Heart left ventricle (tissue), 16 donors: ENCODE measurements around the gene LYRM4. TPM values are rescaled to one million over a fixed set of nuclear protein-coding genes. Genes with fewer than 3 reads are reported as not detected.
A peak's percentile ranks its signal among the peaks of the same experiment; 100 is the strongest.

ENCODE experiments used
- ATAC-seq, 4 donors: fragments of 200-7000 bp; cut with Tn5 transposase; one replicate each; pipeline ENCODE4 v1.9.1; 2020 to 2022; ENCODE audit warnings: moderate library complexity in 4 of 4, mild to moderate bottlenecking in 3 of 4, moderate number of reproducible peaks in 1 of 4
- DNase-seq, 5 donors: peaks; one replicate each; pipeline ENCODE4 v3.0.0-alpha.2; 2020
- H3K27ac ChIP-seq, 12 donors: fragments of 200-600 bp; sonication (generic) in 4 of 12; one replicate each; pipeline versions ENCODE4 v1.5.0 to v1.8.0; 2016 to 2022; ENCODE audit warnings: mild to moderate bottlenecking in 2 of 12
- H3K27me3 ChIP-seq, 9 donors: fragments of 200-600 bp; sonication (generic) in 2 of 9; one replicate each; pipeline versions ENCODE4 v1.5.1 to v1.8.0; 2016 to 2022; ENCODE audit warnings: mild to moderate bottlenecking in 3 of 9
- H3K36me3 ChIP-seq, 9 donors: fragments of 200-600 bp; sonication (generic) in 2 of 9; one replicate each; pipeline versions ENCODE4 v1.5.0 to v1.8.0; 2018 to 2022; ENCODE audit warnings: mild to moderate bottlenecking in 2 of 9
- H3K4me1 ChIP-seq, 12 donors: fragments of 200-600 bp; sonication (generic) in 4 of 12; one replicate each; pipeline versions ENCODE4 v1.5.0 to v1.8.0; 2016 to 2022; ENCODE audit warnings: mild to moderate bottlenecking in 3 of 12
- H3K4me3 ChIP-seq, 12 donors: fragments of 200-600 bp; sonication (generic) in 4 of 12; one replicate each; pipeline versions ENCODE4 v1.5.0 to v1.8.0; 2017 to 2022; ENCODE audit warnings: mild to moderate bottlenecking in 9 of 12, moderate library complexity in 4 of 12
- H3K9me3 ChIP-seq, 12 donors: fragments of 200-600 bp; sonication (generic) in 4 of 12; one replicate each; pipeline versions ENCODE4 v1.5.0 to v1.8.0; 2016 to 2022; ENCODE audit warnings: mild to moderate bottlenecking in 1 of 12
- POLR2A ChIP-seq, 2 donors: fragments of 450-650 bp; IDR thresholded peaks; one replicate each; pipeline ENCODE4 v1.6.1; 2017; ENCODE audit warnings: antibody characterized with exemption in 2 of 2, mild to moderate bottlenecking in 2 of 2, moderate library complexity in 2 of 2
- WGBS, 4 donors: extraction: QIAGEN DNeasy Blood & Tissue Kit in 2 of 4; methylation state at CpG; one replicate each; pipeline versions ENCODE4 v1.1.5 to v1.1.7; 2013 to 2018; 5-methylcytosine and 5-hydroxymethylcytosine counted together
- intact Hi-C, 10 donors: fragments of 100-400 bp; cut with DNase I; formaldehyde crosslinking; loops; one replicate each; pipeline versions ENCODE4 v1.11.1 to v1.14.2; 2022
- polyA plus RNA-seq, 2 donors: library from polyadenylated mRNA; stranded (reverse); fragments of 200-250 nt; gene quantifications; one replicate each; pipeline ENCODE4 v1.2.3, GENCODE V29; 2013
- total RNA-seq, 9 donors: library from RNA; depleted of rRNA in 2 of 9; stranded (reverse); fragments of >200 nt in 2 of 9; fragmentation: NEBNext Ultra II Directional in 3 of 9; extraction: Animal tissue kit (Norgen Biotek cat#: 25700) in 3 of 9; gene quantifications; one replicate each; pipeline versions ENCODE4 v1.1.0 to v1.2.4, GENCODE V29; 2016 to 2023
- TF ChIP-seq, protein P1 (sequence below), 12 donors: fragments of 200-600 bp; sonication (generic) in 4 of 12; IDR thresholded peaks; one replicate each; pipeline versions ENCODE4 v1.5.0 to v1.8.0; 2018 to 2022; ENCODE audit warnings: antibody characterized with exemption in 12 of 12, mild to moderate bottlenecking in 5 of 12
- donor health status: ischemic (EF 13 %, LVEDD 7.1; RV severe dilation, severe dysfunction).
- donor health status: healthy with polysubstance abuse.
- donor health status: DM: no; HTN: yes; CAD: no.
- donor health status: DM: no; HTN: no; CAD: no.
- donor health status: ischemic (EF 25% LVEDD 6.9; RV normal size, moderate dysfunction).
- donor health status: ischemic (EF 25% LVEDD 5.7; RV mildly dilated, moderate dysfunction).
- donor health status: healthy.
- donor health status: DM: yes; HTN: yes; CAD: no.
- donor health status: ischemic (EF 35%, LVEDD 5.7; RV mildly dilated, moderate dysfunction).
- donor health status: nonischemic (EF 11% LVEDD 7.7; RV severe dilation, severe dysfunction).
- donor health status: DM: yes; HTN: yes; CAD: no.
- donor health status: PGD.
- donor health status: ischemic (EF 29% LVEDD 5.4; RV normal size, mild dysfunction).
- donor health status: nonischemic (EF 23%, LVEDD 6.1; RV moderate dilation, normal function).

Gene LYRM4
- total and polyA plus RNA-seq, 11 donors: 18.8 to 39.7 (median 21.3) TPM

DNA sequence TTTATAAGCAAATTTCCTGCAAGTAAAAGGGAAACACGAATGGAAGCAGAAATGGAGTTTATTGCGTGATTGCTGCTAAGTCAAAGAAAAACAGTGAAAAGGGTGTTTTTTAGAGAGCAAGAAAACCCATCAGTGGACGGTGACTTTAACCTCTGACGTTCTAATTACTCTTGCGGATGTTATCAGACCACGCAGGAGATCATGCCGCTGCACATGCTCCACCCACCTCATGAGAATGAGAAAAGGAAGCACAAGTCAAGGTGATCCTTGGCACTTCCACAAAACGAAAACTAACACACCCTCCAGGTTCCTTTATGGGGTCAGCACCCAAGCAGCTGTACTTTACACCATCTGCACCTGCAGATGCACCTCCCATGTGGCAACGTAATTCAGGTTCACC, 45.0 kb downstream of the LYRM4 start:
- WGBS, 4 donors: 75 to 83% (median 79%) methylated on average over 9 of the region's 9 CpGs
- Histone ChIP-seq H3K4me3 (no peak overlapping the region), H3K27ac (no peak overlapping the region), H3K27me3 (no peaks in the 10 kb centered on the region), H3K9me3 (no peaks in the 10 kb centered on the region), H3K36me3 (peaks cover 0 to 9% (median 3%) of the 10 kb centered on the region in 9 donors), H3K4me1 (peaks cover 0 to 34% (median 15%) of the 10 kb centered on the region in 12 donors)
- ATAC-seq (no peak), DNase-seq (no peak)
- intact Hi-C loops: loop anchor here in 9 of 10 donors (2.0 to 10.0 kb wide), 11 partner anchors 71 to 189 kb away; no protein-coding TSS in a partner anchor
- TF ChIP-seq, protein P1, sequence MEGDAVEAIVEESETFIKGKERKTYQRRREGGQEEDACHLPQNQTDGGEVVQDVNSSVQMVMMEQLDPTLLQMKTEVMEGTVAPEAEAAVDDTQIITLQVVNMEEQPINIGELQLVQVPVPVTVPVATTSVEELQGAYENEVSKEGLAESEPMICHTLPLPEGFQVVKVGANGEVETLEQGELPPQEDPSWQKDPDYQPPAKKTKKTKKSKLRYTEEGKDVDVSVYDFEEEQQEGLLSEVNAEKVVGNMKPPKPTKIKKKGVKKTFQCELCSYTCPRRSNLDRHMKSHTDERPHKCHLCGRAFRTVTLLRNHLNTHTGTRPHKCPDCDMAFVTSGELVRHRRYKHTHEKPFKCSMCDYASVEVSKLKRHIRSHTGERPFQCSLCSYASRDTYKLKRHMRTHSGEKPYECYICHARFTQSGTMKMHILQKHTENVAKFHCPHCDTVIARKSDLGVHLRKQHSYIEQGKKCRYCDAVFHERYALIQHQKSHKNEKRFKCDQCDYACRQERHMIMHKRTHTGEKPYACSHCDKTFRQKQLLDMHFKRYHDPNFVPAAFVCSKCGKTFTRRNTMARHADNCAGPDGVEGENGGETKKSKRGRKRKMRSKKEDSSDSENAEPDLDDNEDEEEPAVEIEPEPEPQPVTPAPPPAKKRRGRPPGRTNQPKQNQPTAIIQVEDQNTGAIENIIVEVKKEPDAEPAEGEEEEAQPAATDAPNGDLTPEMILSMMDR (IDR thresholded peaks at IDR 0.05): no peak
- TF ChIP-seq POLR2A (IDR thresholded peaks at IDR 0.05): no peak

DNA sequence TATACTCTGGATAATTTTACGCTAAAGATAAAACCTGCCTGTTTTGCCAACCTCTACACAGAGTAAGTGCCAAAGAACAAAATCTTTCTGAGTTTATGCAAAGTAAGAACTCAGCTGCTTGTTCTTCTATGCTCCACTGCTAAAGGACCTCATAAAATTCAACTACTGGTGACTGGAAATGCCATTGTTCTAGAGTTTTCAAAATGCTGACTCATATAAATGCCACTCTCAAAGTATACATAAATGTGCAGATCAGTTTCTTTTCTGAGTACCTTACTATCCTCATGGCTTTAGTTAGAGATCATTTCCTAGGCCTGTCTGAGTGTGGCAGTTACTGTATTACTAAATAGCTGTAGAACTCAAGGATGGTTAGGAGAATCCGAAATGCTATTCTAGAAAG, 45.6 kb downstream of the LYRM4 start:
- Histone ChIP-seq H3K27me3 (no peaks in the 10 kb centered on the region), H3K4me3 (no peak overlapping the region), H3K36me3 (peaks cover 0 to 9% (median 3%) of the 10 kb centered on the region in 9 donors), H3K27ac (peak overlapping the region in 2 of 12 donors; percentile 14 to 32), H3K9me3 (no peaks in the 10 kb centered on the region), H3K4me1 (peaks cover 0 to 34% (median 15%) of the 10 kb centered on the region in 12 donors)
- no peak for DNase-seq
- ATAC-seq: no peak
- 84 to 93% (median 86%) methylated on average over 2 of the region's 2 CpGs for WGBS, 4 donors
- TF ChIP-seq, protein P1 (IDR thresholded peaks at IDR 0.05): no peak
- TF ChIP-seq POLR2A (IDR thresholded peaks at IDR 0.05): no peak
- intact Hi-C loops: loop anchor here in 9 of 10 donors (2.0 to 10.0 kb wide), 11 partner anchors 70 to 190 kb away; no protein-coding TSS in a partner anchor

DNA sequence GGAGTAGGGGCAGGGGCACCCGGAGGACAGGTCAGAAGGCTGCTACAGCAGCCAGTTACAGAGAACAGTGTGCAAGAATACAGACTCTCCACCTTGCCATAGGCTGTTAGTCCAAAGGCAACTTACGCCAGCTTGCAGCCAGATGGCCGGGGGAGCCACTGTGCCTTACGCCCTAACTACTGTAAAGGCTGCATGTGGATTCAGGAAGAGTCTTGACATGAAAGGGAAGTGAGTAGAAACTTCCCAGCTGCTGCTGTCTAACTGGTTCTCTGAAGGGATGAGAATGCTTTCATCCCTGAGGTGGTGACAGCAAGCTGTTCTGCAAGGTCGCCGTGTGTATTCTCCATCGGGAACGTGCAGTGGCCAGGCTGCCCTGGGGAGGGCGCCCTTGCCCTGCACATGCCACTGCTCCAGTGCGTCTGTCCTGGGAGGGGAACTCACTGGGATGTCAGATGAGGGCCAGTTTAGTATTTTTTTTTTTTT, 46.1 kb downstream of the LYRM4 start:
- Histone ChIP-seq H3K36me3 (peaks cover 0 to 9% (median 3%) of the 10 kb centered on the region in 9 donors), H3K9me3 (no peaks in the 10 kb centered on the region), H3K4me1 (peaks cover 0 to 34% (median 15%) of the 10 kb centered on the region in 12 donors), H3K27me3 (no peaks in the 10 kb centered on the region), H3K4me3 (peak overlapping the region in 1 of 12 donors; percentile 16), H3K27ac (peak overlapping the region in 5 of 12 donors; percentile 11 to 36 (median 17))
- DNase-seq: peak in 4 of 5 donors; percentile 39 to 72 (median 55)
- WGBS, 4 donors: 38 to 48% (median 45%) methylated on average over 10 of the region's 10 CpGs
- intact Hi-C loops: loop anchor here in 9 of 10 donors (1.0 to 10.0 kb wide), 14 partner anchors 67 to 190 kb away; no protein-coding TSS in a partner anchor
- TF ChIP-seq POLR2A (IDR thresholded peaks at IDR 0.05): no peak
- TF ChIP-seq, protein P1 (IDR thresholded peaks at IDR 0.05): peak; percentile 51 to 77 (median 70)
- peak; percentile 86 to 94 (median 90) for ATAC-seq

DNA sequence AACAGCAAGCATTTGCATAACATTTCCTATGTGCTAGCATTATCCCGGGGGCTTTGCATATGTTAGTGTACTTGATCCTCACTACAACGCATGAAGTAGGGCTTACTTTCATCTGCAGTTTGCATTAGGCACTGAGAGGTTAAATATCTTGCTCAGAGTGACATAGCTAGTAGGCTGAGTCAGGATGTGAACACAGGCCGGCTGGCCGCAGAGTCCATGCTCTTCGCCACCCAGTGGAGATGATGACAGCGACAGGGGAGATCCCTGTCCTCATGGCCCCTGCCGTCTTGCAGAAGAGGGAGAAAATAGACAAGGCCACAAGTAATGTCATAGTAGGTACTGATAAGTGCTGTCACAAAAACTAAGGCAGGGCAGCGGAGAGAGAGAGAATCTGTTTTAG, 46.9 kb downstream of the LYRM4 start:
- H3K4me1 ChIP-seq: peaks cover 0 to 32% (median 15%) of the 10 kb centered on the region in 12 donors
- peak overlapping the region in 3 of 12 donors; percentile 11 to 36 (median 32) for H3K27ac ChIP-seq
- H3K9me3 ChIP-seq: no peaks in the 10 kb centered on the region
- peak; percentile 87 to 90 (median 89) for ATAC-seq
- 56 to 59% (median 59%) methylated on average over 8 of the region's 8 CpGs for WGBS, 4 donors
- intact Hi-C loops: loop anchor here in 8 of 10 donors (1.0 to 10.0 kb wide), 13 partner anchors 67 to 191 kb away; no protein-coding TSS in a partner anchor
- peak overlapping the region in 1 of 12 donors; percentile 16 for H3K4me3 ChIP-seq
- no peaks in the 10 kb centered on the region for H3K27me3 ChIP-seq
- TF ChIP-seq, protein P1 (IDR thresholded peaks at IDR 0.05): peak in 9 of 12 donors; percentile 22 to 49 (median 34)
- TF ChIP-seq POLR2A (IDR thresholded peaks at IDR 0.05): no peak
- peak in 3 of 5 donors; percentile 26 to 51 (median 40) for DNase-seq
- peaks cover 0 to 9% (median 3%) of the 10 kb centered on the region in 9 donors for H3K36me3 ChIP-seq
